ACC112 (cell line): ENCODE measurements around the gene GCC1.
"Not testable (repeated sequence)": the region's sequence is repeated elsewhere in the genome, so short reads cannot be mapped to it uniquely, and the experiment has no call there.

Source experiments
- H2AFZ ChIP-seq: fragments of 200-600 bp; sonication (generic); one replicate; pipeline ENCODE4 v1.6.0; 2017; ENCODE audit warnings: antibody characterized with exemption, low read length; ENCODE audit not compliant: unreplicated experiment
- H3K27ac ChIP-seq: fragments of 200-600 bp; sonication (generic); 2 replicates; pipeline ENCODE4 v1.5.1; 2014; ENCODE audit warnings: low read depth, mild to moderate bottlenecking, antibody characterized with exemption, low read length, moderate library complexity
- H3K27me3 ChIP-seq: fragments of 200-600 bp; sonication (generic); 2 replicates; pipeline ENCODE4 v1.6.1; 2014; ENCODE audit warnings: mild to moderate bottlenecking, antibody characterized with exemption, low read length, moderate library complexity, mixed read lengths; ENCODE audit not compliant: insufficient read depth
- H3K36me3 ChIP-seq: fragments of 200-600 bp; sonication (generic); 2 replicates; pipeline ENCODE4 v1.6.1; 2016; ENCODE audit warnings: mild to moderate bottlenecking, antibody characterized with exemption, low read length, moderate library complexity, mixed read lengths; ENCODE audit not compliant: insufficient read depth
- H3K4me1 ChIP-seq: fragments of 200-600 bp; sonication (generic); one replicate; pipeline ENCODE4 v1.6.1; 2016; ENCODE audit warnings: low read length, mixed read lengths; ENCODE audit not compliant: insufficient read depth, unreplicated experiment, control insufficient read depth
- H3K4me3 ChIP-seq: fragments of 200-600 bp; sonication (generic); 2 replicates; pipeline ENCODE4 v1.5.1; 2014; ENCODE audit warnings: mild to moderate bottlenecking, low read depth, low read length
- H3K79me2 ChIP-seq: fragments of 200-600 bp; sonication (generic); one replicate; pipeline ENCODE4 v1.6.0; 2016; ENCODE audit warnings: low read length; ENCODE audit not compliant: control insufficient read depth, unreplicated experiment, insufficient read depth

Gene GCC1

GRCh38 chr7:127578036-127578684 is 7.2 kb downstream of the GCC1 start:
- Histone ChIP-seq H3K27me3 (no peaks in the 10 kb centered on the region), H2AFZ (no peak overlapping the region), H3K36me3 (peaks cover 10% of the 10 kb centered on the region; the same call in 1 of the 2 replicates), H3K4me1 (peaks cover 12% of the 10 kb centered on the region), H3K79me2 (peaks cover 14% of the 10 kb centered on the region), H3K4me3 (no peak overlapping the region), H3K27ac (no peak overlapping the region)

GRCh38 chr7:127571741-127572505 is 13.5 kb downstream of the GCC1 start:
- Histone ChIP-seq H2AFZ (no peak overlapping the region), H3K4me1 (no peaks in the 10 kb centered on the region), H3K36me3 (no peaks in the 10 kb centered on the region), H3K79me2 (no peaks in the 10 kb centered on the region), H3K27ac (no peak overlapping the region), H3K4me3 (no peak overlapping the region), H3K27me3 (no peaks in the 10 kb centered on the region)

DNA sequence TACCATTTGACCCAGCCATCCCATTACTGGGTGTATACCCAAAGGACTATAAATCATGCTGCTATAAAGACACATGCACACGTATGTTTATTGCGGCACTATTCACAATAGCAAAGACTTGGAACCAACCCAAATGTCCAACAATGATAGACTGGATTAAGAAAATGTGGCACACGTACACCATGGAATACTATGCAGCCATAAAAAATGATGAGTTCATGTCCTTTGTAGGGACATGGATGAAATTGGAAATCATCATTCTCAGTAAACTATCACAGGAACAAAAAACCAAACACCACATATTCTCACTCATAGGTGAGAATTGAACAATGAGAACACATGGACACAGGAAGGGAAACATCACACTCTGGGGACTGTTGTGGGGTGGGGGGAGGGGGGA is 17.4 kb downstream of the GCC1 start:
- H3K27me3 ChIP-seq, H3K79me2 ChIP-seq: not testable (repeated sequence)

DNA sequence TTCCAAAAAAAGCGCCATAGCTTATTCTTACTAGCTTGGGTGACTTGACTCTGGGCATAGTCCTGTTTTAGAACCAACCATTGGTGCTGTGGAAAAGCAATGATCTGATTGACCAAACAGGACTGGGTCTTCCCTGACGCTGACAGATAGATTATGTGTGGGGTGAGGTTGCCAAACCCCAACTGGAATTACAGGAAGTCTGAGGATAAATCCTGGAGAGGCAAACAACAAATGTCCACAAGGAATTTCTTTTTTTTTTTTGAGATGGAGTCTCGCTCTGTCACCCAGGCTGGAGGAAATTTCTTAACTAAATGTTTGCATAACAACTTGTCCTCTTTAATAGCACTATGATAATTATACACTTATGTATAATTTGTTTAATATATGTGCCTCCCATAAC is 19.2 kb downstream of the GCC1 start:
- Histone ChIP-seq H3K4me3 (no peak overlapping the region), H3K27me3 (no peaks in the 10 kb centered on the region), H3K4me1 (no peaks in the 10 kb centered on the region), H3K27ac (no peak overlapping the region), H3K36me3 (no peaks in the 10 kb centered on the region), H3K79me2 (no peaks in the 10 kb centered on the region), H2AFZ (no peak overlapping the region)

More for the DNA sequence above, 17.4 kb downstream of the GCC1 start:
- H3K4me3 ChIP-seq, H3K36me3 ChIP-seq, H3K27ac ChIP-seq, H3K4me1 ChIP-seq, H2AFZ ChIP-seq: not testable (repeated sequence)

DNA sequence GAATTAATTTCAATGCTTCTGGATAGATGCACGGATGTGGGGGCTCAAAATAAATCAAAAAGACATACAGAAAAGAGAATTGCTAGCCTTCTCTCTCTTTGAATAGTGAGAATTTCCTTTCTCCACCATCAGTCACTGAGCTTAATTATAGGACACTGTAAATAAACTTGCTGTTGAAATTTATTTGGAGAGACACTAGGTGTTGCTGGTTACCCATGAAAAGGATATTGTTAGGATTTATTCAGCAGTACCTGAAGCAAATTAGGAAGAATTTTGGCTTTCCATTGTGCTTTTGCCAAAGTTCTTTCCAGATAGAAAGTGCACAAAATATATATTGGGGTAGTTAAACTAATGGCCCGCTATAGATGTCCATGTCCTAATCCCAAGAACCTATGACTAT is 27.6 kb downstream of the GCC1 start:
- Histone ChIP-seq H3K4me1 (no peaks in the 10 kb centered on the region), H2AFZ (no peak overlapping the region), H3K4me3 (no peak overlapping the region), H3K79me2 (no peaks in the 10 kb centered on the region), H3K27me3 (peaks cover 7% of the 10 kb centered on the region; the same call in 1 of the 2 replicates), H3K27ac (no peak overlapping the region), H3K36me3 (no peaks in the 10 kb centered on the region)

GRCh38 chr7:127556404-127556803 is 29.0 kb downstream of the GCC1 start:
- Histone ChIP-seq H3K4me1 (no peaks in the 10 kb centered on the region), H2AFZ (no peak overlapping the region), H3K27ac (no peak overlapping the region), H3K79me2 (no peaks in the 10 kb centered on the region), H3K4me3 (no peak overlapping the region), H3K27me3 (peaks cover 7% of the 10 kb centered on the region; the same call in 1 of the 2 replicates), H3K36me3 (no peaks in the 10 kb centered on the region)

- Histone ChIP-seq H3K36me3 (no peaks in the 10 kb centered on the region), H3K79me2 (no peaks in the 10 kb centered on the region), H2AFZ (no peak overlapping the region), H3K4me3 (no peak overlapping the region), H3K27ac (no peak overlapping the region), H3K27me3 (peaks cover 23% of the 10 kb centered on the region), H3K4me1 (no peaks in the 10 kb centered on the region)
These were observed 33.5 kb downstream of the GCC1 start for GRCh38 chr7:127551941-127552340.

- Histone ChIP-seq H3K27me3 (peaks cover 23% of the 10 kb centered on the region), H3K79me2 (no peaks in the 10 kb centered on the region), H3K4me3 (no peak overlapping the region), H3K27ac (no peak overlapping the region), H2AFZ (no peak overlapping the region), H3K36me3 (no peaks in the 10 kb centered on the region), H3K4me1 (no peaks in the 10 kb centered on the region)
These were observed 35.1 kb downstream of the GCC1 start for GRCh38 chr7:127550247-127550646.

GRCh38 chr7:127546313-127546712 is 39.1 kb downstream of the GCC1 start:
- Histone ChIP-seq H3K27ac (no peak overlapping the region), H3K4me3 (no peak overlapping the region), H3K4me1 (no peaks in the 10 kb centered on the region), H3K79me2 (no peaks in the 10 kb centered on the region), H3K36me3 (no peaks in the 10 kb centered on the region), H2AFZ (no peak overlapping the region), H3K27me3 (peaks cover 19% of the 10 kb centered on the region)

- Histone ChIP-seq H2AFZ (no peak overlapping the region), H3K4me1 (no peaks in the 10 kb centered on the region)
These were observed 43.8 kb downstream of the GCC1 start for GRCh38 chr7:127541548-127541947.

DNA sequence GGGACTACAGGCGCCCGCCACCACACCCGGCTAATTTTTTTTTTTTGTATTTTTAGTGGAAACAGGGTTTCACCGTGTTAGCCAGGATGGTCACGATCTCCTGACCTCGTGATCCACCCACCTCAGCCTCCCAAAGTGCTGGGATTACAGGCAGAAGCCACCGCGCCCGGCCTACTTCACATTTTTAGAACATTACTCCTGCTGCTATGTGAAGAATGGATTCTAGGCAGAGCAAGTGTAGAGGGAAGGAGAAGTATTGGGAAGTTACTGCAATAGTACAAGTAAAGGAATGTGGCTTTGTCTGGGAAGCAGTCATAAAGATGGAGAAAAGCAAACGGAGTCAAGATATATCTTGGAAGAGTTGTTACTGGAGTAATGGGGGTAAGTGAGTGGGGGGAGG is 44.9 kb downstream of the GCC1 start:
- H3K27me3 ChIP-seq: peaks cover 47% of the 10 kb centered on the region
- not testable (repeated sequence) for H2AFZ ChIP-seq, H3K4me3 ChIP-seq, H3K36me3 ChIP-seq, H3K4me1 ChIP-seq, H3K79me2 ChIP-seq, H3K27ac ChIP-seq

More at GRCh38 chr7:127541548-127541947, 43.8 kb downstream of the GCC1 start:
- Histone ChIP-seq H3K79me2 (no peaks in the 10 kb centered on the region), H3K36me3 (no peaks in the 10 kb centered on the region), H3K4me3 (no peak overlapping the region), H3K27ac (no peak overlapping the region), H3K27me3 (peaks cover 36% of the 10 kb centered on the region)
